ENCODE measurements around the gene SRGAP1. TPM values are rescaled to one million over a fixed set of nuclear protein-coding genes. Genes with fewer than 3 reads are reported as not detected.
"Not testable (repeated sequence)": the region's sequence is repeated elsewhere in the genome, so short reads cannot be mapped to it uniquely, and the experiment has no call there.

SRGAP1 gene
- polyA plus RNA-seq, 3 donors from 2014 or later: 0.02 TPM; not detected in 2

GRCh38 chr12:63843721-63844390 is 644 bp upstream of the SRGAP1 start:
- H3K36me3 Mint-ChIP-seq: no peaks in the 10 kb centered on the region
- H3K9me3 Mint-ChIP-seq: no peaks in the 10 kb centered on the region
- H3K4me3 Mint-ChIP-seq: peak overlapping the region; percentile 25 to 61 (median 59)
- H3K4me1 Mint-ChIP-seq: peaks cover 9 to 14% of the 10 kb centered on the region in 2 donors
- peaks cover 6 to 10% (median 8%) of the 10 kb centered on the region in 3 donors for H3K27me3 Mint-ChIP-seq (ENCODE audit: low read depth in 3 of 3)
- DNase-seq: peak; percentile 60 to 69 (median 69)
- no peak overlapping the region for H3K27ac Mint-ChIP-seq

GRCh38 chr12:63845726-63846125 is 1.2 kb downstream of the SRGAP1 start:
- no peak overlapping the region for H3K27ac Mint-ChIP-seq
- H3K27me3 Mint-ChIP-seq (ENCODE audit: low read depth in 3 of 3): peaks cover 6 to 10% (median 8%) of the 10 kb centered on the region in 3 donors
- DNase-seq: no peak
- H3K4me1 Mint-ChIP-seq: peaks cover 9 to 14% of the 10 kb centered on the region in 2 donors
- H3K9me3 Mint-ChIP-seq: no peaks in the 10 kb centered on the region
- H3K36me3 Mint-ChIP-seq: no peaks in the 10 kb centered on the region
- peak overlapping the region in 3 of 5 donors; percentile 26 to 92 (median 34) for H3K4me3 Mint-ChIP-seq

- DNase-seq: no peak
- H3K27me3 Mint-ChIP-seq (ENCODE audit: low read depth in 3 of 3): peaks cover 6 to 10% (median 8%) of the 10 kb centered on the region in 3 donors
- H3K4me3 Mint-ChIP-seq: no peak overlapping the region
- H3K9me3 Mint-ChIP-seq: no peaks in the 10 kb centered on the region
- H3K36me3 Mint-ChIP-seq: no peaks in the 10 kb centered on the region
- H3K4me1 Mint-ChIP-seq: peaks cover 9 to 14% of the 10 kb centered on the region in 2 donors
- no peak overlapping the region for H3K27ac Mint-ChIP-seq
Observed at GRCh38 chr12:63846238-63846967, 1.9 kb downstream of the SRGAP1 start.

- Mint-ChIP-seq H3K27ac (no peak overlapping the region), H3K9me3 (no peaks in the 10 kb centered on the region), H3K27me3 (ENCODE audit: low read depth in 3 of 3) (peaks cover 6 to 10% (median 6%) of the 10 kb centered on the region in 3 donors), H3K36me3 (no peaks in the 10 kb centered on the region), H3K4me1 (peaks cover 5 to 9% of the 10 kb centered on the region in 2 donors), H3K4me3 (no peak overlapping the region)
- DNase-seq: no peak
Observed at GRCh38 chr12:63848450-63848849, 4.0 kb downstream of the SRGAP1 start.

GRCh38 chr12:63849106-63849620 is 4.7 kb downstream of the SRGAP1 start:
- Mint-ChIP-seq H3K36me3 (no peaks in the 10 kb centered on the region), H3K4me1 (peaks cover 5 to 9% of the 10 kb centered on the region in 2 donors), H3K9me3 (no peaks in the 10 kb centered on the region), H3K4me3 (no peak overlapping the region), H3K27me3 (ENCODE audit: low read depth in 3 of 3) (peaks cover 6 to 10% (median 6%) of the 10 kb centered on the region in 3 donors), H3K27ac (no peak overlapping the region)
- no peak for DNase-seq

GRCh38 chr12:63849641-63850040 is 5.1 kb downstream of the SRGAP1 start:
- Mint-ChIP-seq H3K9me3 (no peaks in the 10 kb centered on the region), H3K4me3 (no peak overlapping the region), H3K27ac (no peak overlapping the region), H3K27me3 (ENCODE audit: low read depth in 3 of 3) (peaks cover 6 to 8% (median 6%) of the 10 kb centered on the region in 3 donors), H3K36me3 (no peaks in the 10 kb centered on the region), H3K4me1 (peaks cover 3 to 5% of the 10 kb centered on the region in 2 donors)
- DNase-seq: no peak

GRCh38 chr12:63853978-63854377 is 9.5 kb downstream of the SRGAP1 start:
- Mint-ChIP-seq H3K4me1 (no peaks in the 10 kb centered on the region), H3K9me3 (no peaks in the 10 kb centered on the region), H3K4me3 (no peak overlapping the region), H3K27me3 (ENCODE audit: low read depth in 3 of 3) (peaks cover 1 to 3% (median 3%) of the 10 kb centered on the region in 3 donors), H3K27ac (no peak overlapping the region), H3K36me3 (no peaks in the 10 kb centered on the region)
- no peak for DNase-seq

GRCh38 chr12:63855299-63855698 is 10.8 kb downstream of the SRGAP1 start:
- H3K27ac Mint-ChIP-seq: no peak overlapping the region
- no peaks in the 10 kb centered on the region for H3K9me3 Mint-ChIP-seq

GRCh38 chr12:63857771-63858670 is 13.5 kb downstream of the SRGAP1 start:
- Mint-ChIP-seq H3K4me3 (no peak overlapping the region), H3K27me3 (ENCODE audit: low read depth in 3 of 3) (peaks cover 1 to 3% (median 3%) of the 10 kb centered on the region in 3 donors)

More at GRCh38 chr12:63855299-63855698, 10.8 kb downstream of the SRGAP1 start:
- DNase-seq: no peak
- Mint-ChIP-seq H3K4me3 (no peak overlapping the region), H3K36me3 (no peaks in the 10 kb centered on the region), H3K27me3 (ENCODE audit: low read depth in 3 of 3) (peaks cover 1 to 3% (median 3%) of the 10 kb centered on the region in 3 donors), H3K4me1 (no peaks in the 10 kb centered on the region)

GRCh38 chr12:63859880-63860279 is 15.4 kb downstream of the SRGAP1 start:
- not testable (repeated sequence) for H3K9me3 Mint-ChIP-seq; H3K4me3 Mint-ChIP-seq; H3K36me3 Mint-ChIP-seq; H3K27me3 Mint-ChIP-seq (ENCODE audit: low read depth in 3 of 3); H3K27ac Mint-ChIP-seq; DNase-seq; H3K4me1 Mint-ChIP-seq

More at GRCh38 chr12:63857771-63858670, 13.5 kb downstream of the SRGAP1 start:
- no peaks in the 10 kb centered on the region for H3K4me1 Mint-ChIP-seq
- no peaks in the 10 kb centered on the region for H3K9me3 Mint-ChIP-seq
- no peak overlapping the region for H3K27ac Mint-ChIP-seq
- H3K36me3 Mint-ChIP-seq: no peaks in the 10 kb centered on the region
- DNase-seq: no peak

GRCh38 chr12:63862187-63862968 is 17.9 kb downstream of the SRGAP1 start:
- Mint-ChIP-seq H3K27me3 (ENCODE audit: low read depth in 3 of 3) (no peaks in the 10 kb centered on the region), H3K36me3 (no peaks in the 10 kb centered on the region), H3K9me3 (peaks cover 0 to 1% (median 0%) of the 10 kb centered on the region in 6 donors), H3K4me1 (no peaks in the 10 kb centered on the region), H3K4me3 (no peak overlapping the region), H3K27ac (no peak overlapping the region)
- no peak for DNase-seq

- H3K4me3 Mint-ChIP-seq: no peak overlapping the region
- H3K36me3 Mint-ChIP-seq: no peaks in the 10 kb centered on the region
- H3K27ac Mint-ChIP-seq: no peak overlapping the region
- no peaks in the 10 kb centered on the region for H3K4me1 Mint-ChIP-seq
- H3K27me3 Mint-ChIP-seq (ENCODE audit: low read depth in 3 of 3): no peaks in the 10 kb centered on the region
- H3K9me3 Mint-ChIP-seq: peaks cover 0 to 1% (median 0%) of the 10 kb centered on the region in 6 donors
- DNase-seq: no peak
Observed at GRCh38 chr12:63862969-63863230, 18.4 kb downstream of the SRGAP1 start.

All from immature natural killer cell (primary cell).